Uterus (tissue), 4 donors: Measurements from ENCODE around the gene ATP9B. TPM values are rescaled to one million over a fixed set of nuclear protein-coding genes. Genes with fewer than 3 reads are reported as not detected.

Source experiments
- DNase-seq, 2 donors: peaks; one replicate each; pipeline ENCODE4 v3.0.0-alpha.2; 2019 to 2020
- H3K27ac ChIP-seq, 2 donors: fragments of 200-600 bp; sonication (generic); 1 replicate in 1 of 2; 2 replicates in 1 of 2; pipeline ENCODE4 v1.5.1; 2016 to 2018
- H3K27me3 ChIP-seq, 2 donors: fragments of 200-600 bp; sonication (generic); one replicate each; pipeline ENCODE4 v1.5.1; 2018 to 2019; ENCODE audit warnings: control low read depth in 1 of 2
- H3K36me3 ChIP-seq, 2 donors: fragments of 200-600 bp; sonication (generic); one replicate each; pipeline ENCODE4 v1.5.1; 2019; ENCODE audit warnings: control low read depth in 1 of 2
- H3K4me1 ChIP-seq, 2 donors: fragments of 200-600 bp; sonication (generic); one replicate each; pipeline ENCODE4 v1.5.1; 2018 to 2019; ENCODE audit warnings: control low read depth in 1 of 2
- H3K4me3 ChIP-seq, 2 donors: fragments of 200-600 bp; sonication (generic); 1 replicate in 1 of 2; 2 replicates in 1 of 2; pipeline ENCODE4 v1.5.1; 2018 to 2019; ENCODE audit warnings: mild to moderate bottlenecking in 1 of 2
- H3K9me3 ChIP-seq, 2 donors: fragments of 200-600 bp; sonication (generic); one replicate each; pipeline ENCODE4 v1.5.1; 2019; ENCODE audit warnings: control low read depth in 1 of 2
- POLR2A ChIP-seq, 2 donors: fragments of 450-650 bp; IDR thresholded peaks; one replicate each; pipeline ENCODE4 v1.6.1; 2016; ENCODE audit warnings: antibody characterized with exemption in 2 of 2, mild to moderate bottlenecking in 1 of 2, moderate library complexity in 1 of 2
- intact Hi-C: fragments of 100-400 bp; cut with DNase I; formaldehyde crosslinking; loops from one replicate; pipeline ENCODE4 v1.15.1; 2023; ENCODE audit warnings: low total_unique reads
- total RNA-seq, 4 donors: library from RNA; depleted of rRNA in 3 of 4; stranded (reverse); fragments of >200 nt in 3 of 4; gene quantifications; one replicate each; pipeline versions ENCODE4 v1.1.0 to v1.2.4, GENCODE V29; 2014 to 2023
- TF ChIP-seq, protein P1 (sequence below), 4 experiments: fragments of 200-600 bp in 2 of 4; fragments of 450-650 bp in 2 of 4; sonication (generic) in 2 of 4; IDR thresholded peaks; one replicate each; pipeline ENCODE4 v1.5.1; 2016 to 2019; ENCODE audit warnings: antibody characterized with exemption in 4 of 4, mild to moderate bottlenecking in 2 of 4, moderate library complexity in 1 of 4
- donor health status: DM: yes; HTN: yes; CAD: no.

Gene ATP9B
- total RNA-seq, 4 donors from 2014 or later, result 18.2 to 111 (median 70.3) TPM

DNA sequence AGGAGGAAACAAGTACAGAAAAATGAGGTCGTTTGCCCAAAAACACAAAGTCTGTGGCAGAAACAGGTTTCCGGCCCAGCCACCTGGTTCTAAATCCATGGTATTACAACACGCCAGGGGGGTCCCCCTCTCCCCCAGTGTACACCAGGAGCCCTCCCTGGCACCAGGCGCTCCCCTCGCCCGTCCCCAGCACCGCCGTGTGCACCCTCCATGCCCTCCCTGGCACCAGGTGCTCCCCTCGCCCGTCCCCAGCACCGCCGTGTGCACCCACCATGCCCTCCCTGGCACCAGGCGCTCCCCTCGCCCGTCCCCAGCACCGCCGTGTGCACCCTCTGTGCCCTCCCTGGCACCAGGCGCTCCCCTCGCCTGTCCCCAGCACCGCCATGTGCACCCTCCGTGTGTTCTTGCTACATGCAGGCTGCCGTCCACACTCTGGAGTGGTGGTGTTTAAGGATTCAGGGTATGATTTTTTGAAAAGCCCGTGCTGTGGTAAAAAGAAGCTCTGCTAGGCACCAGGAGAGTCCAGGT, 266.7 kb downstream of the ATP9B start:
- no peak for TF ChIP-seq POLR2A (IDR thresholded peaks at IDR 0.05)
- TF ChIP-seq, protein P1, sequence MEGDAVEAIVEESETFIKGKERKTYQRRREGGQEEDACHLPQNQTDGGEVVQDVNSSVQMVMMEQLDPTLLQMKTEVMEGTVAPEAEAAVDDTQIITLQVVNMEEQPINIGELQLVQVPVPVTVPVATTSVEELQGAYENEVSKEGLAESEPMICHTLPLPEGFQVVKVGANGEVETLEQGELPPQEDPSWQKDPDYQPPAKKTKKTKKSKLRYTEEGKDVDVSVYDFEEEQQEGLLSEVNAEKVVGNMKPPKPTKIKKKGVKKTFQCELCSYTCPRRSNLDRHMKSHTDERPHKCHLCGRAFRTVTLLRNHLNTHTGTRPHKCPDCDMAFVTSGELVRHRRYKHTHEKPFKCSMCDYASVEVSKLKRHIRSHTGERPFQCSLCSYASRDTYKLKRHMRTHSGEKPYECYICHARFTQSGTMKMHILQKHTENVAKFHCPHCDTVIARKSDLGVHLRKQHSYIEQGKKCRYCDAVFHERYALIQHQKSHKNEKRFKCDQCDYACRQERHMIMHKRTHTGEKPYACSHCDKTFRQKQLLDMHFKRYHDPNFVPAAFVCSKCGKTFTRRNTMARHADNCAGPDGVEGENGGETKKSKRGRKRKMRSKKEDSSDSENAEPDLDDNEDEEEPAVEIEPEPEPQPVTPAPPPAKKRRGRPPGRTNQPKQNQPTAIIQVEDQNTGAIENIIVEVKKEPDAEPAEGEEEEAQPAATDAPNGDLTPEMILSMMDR (IDR thresholded peaks at IDR 0.05), result no peak
- no peaks in the 10 kb centered on the region for H3K9me3 ChIP-seq
- DNase-seq, result no peak
- no peaks in the 10 kb centered on the region for H3K27me3 ChIP-seq
- intact Hi-C loops, result no loop called here
- no peaks in the 10 kb centered on the region for H3K4me1 ChIP-seq
- no peak overlapping the region for H3K4me3 ChIP-seq
- H3K36me3 ChIP-seq, result no peaks in the 10 kb centered on the region
- H3K27ac ChIP-seq, result no peak overlapping the region

DNA sequence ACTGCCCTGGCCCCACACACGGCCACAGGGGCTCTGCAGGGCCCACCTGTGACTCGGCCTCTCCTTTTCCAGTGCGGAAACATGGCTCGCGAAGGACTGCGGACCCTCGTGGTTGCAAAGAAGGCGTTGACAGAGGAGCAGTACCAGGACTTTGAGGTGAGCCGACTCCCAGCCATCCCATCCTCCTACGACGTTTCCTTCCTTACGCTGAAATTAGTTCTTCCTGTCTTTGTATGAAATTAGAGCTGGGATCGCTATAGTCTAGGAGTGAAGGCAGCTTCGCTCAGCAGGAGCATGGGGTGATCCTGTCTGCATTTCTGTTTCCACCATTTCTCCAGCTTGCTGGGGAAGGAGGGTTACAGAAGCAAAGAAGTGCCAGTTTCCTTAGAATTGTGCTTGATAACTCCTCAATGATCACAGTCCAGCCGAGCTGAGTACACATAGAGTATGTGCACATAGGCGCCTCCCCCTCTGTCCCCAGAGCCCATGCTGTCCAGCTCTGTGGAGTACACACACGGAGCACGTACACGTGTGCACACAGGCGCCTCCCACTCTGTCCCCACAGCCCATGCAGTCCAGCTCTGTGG, 267.5 kb downstream of the ATP9B start:
- no peak overlapping the region for H3K4me3 ChIP-seq
- no peak for TF ChIP-seq POLR2A (IDR thresholded peaks at IDR 0.05)
- TF ChIP-seq, protein P1 (IDR thresholded peaks at IDR 0.05), result no peak
- no peaks in the 10 kb centered on the region for H3K4me1 ChIP-seq
- intact Hi-C loops, result no loop called here
- no peak overlapping the region for H3K27ac ChIP-seq
- no peak for DNase-seq
- H3K9me3 ChIP-seq, result no peaks in the 10 kb centered on the region
- no peaks in the 10 kb centered on the region for H3K36me3 ChIP-seq
- no peaks in the 10 kb centered on the region for H3K27me3 ChIP-seq

DNA sequence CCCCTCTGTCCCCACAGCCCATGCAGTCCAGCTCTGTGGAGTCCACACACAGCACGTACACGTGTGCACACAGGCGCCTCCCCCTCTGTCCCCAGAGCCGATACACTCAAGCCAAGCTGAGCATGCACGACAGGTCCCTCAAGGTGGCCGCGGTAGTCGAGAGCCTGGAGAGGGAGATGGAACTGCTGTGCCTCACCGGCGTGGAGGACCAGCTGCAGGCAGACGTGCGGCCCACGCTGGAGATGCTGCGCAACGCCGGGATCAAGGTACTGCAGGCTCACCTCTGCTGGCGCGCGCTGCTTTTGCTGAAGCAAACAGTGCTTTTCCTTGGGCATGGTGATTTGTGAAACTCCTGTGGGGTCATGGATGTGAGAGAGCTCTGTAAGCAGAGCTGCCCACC, 268.0 kb downstream of the ATP9B start:
- Histone ChIP-seq H3K4me3 (no peak overlapping the region), H3K27me3 (no peaks in the 10 kb centered on the region), H3K4me1 (no peaks in the 10 kb centered on the region), H3K36me3 (no peaks in the 10 kb centered on the region), H3K27ac (no peak overlapping the region), H3K9me3 (no peaks in the 10 kb centered on the region)
- intact Hi-C loops, result no loop called here
- TF ChIP-seq, protein P1 (IDR thresholded peaks at IDR 0.05), result no peak
- no peak for TF ChIP-seq POLR2A (IDR thresholded peaks at IDR 0.05)
- no peak for DNase-seq

DNA sequence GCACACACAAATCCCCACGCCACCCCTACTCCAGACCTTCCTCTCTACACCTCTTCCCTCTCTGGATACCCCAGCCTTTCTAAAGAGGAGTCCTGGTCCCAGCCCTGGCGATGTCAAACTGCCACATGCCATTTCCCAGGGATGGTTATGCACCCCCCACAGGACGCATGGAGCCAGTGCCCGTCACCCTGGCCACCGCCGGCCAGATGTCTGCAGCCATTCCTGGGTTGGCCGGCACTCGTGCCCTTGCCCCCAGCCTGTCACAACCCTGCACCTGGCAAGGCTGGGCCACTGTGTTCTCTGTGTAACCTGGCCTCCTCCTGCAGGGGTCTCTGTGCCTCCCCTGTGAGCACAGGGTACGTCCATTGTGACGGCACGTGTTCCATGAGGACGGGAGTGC, 268.4 kb downstream of the ATP9B start:
- TF ChIP-seq, protein P1 (IDR thresholded peaks at IDR 0.05), result no peak
- TF ChIP-seq POLR2A (IDR thresholded peaks at IDR 0.05), result no peak
- H3K27me3 ChIP-seq, result no peaks in the 10 kb centered on the region
- no peaks in the 10 kb centered on the region for H3K4me1 ChIP-seq
- no peaks in the 10 kb centered on the region for H3K36me3 ChIP-seq
- intact Hi-C loops, result no loop called here
- no peak for DNase-seq
- no peak overlapping the region for H3K27ac ChIP-seq
- H3K9me3 ChIP-seq, result no peaks in the 10 kb centered on the region
- no peak overlapping the region for H3K4me3 ChIP-seq

DNA sequence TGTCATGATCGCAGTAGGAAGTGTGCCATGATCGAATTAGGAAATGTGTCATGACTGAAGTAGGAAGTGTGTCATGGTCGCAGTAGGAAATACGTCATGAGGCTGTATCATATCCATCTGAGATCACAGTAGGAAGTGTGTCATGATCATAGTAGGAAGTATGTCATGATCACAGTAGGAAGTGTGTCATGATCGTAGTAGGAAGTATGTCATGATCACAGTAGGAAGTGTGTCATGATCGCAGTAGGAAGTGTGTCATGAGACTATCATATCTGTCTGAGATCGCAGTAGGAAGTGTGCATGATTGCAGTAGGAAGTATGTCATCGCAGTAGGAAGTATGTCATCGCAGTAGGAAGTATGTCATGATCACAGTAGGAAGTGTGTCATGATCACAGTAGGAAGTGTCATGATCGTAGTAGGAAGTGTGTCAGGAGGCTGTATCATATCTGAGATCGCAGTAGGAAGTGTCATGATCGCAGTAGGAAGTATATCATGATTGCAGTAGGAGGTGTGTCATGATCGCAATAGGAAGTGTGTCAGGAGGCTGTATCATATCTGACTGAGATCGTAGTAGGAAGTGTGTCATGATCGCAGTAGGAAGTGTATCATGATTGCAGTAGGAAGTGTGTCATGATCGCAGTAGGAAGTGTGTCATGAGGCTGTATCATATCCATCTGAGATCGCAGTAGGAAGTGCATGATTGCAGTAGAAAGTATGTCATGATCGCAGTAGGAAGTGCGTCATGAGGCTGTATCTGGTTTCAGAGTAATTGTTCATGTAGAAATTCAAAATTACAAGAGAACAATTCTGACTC, 270.1 kb downstream of the ATP9B start:
- intact Hi-C loops, result no loop called here
- no peak for DNase-seq
- H3K27me3 ChIP-seq, result no peaks in the 10 kb centered on the region
- H3K36me3 ChIP-seq, result no peaks in the 10 kb centered on the region
- no peaks in the 10 kb centered on the region for H3K9me3 ChIP-seq
- H3K4me3 ChIP-seq, result no peak overlapping the region
- TF ChIP-seq POLR2A (IDR thresholded peaks at IDR 0.05), result no peak
- TF ChIP-seq, protein P1 (IDR thresholded peaks at IDR 0.05), result no peak
- H3K4me1 ChIP-seq, result no peaks in the 10 kb centered on the region
- H3K27ac ChIP-seq, result no peak overlapping the region
